Activated CD8-positive, alpha-beta memory T cell treated with anti-CD3 and anti-CD28 coated beads for 1 hour (primary cell): ENCODE data around the gene PCSK5.
"Not testable (repeated sequence)": the region's sequence is repeated elsewhere in the genome, so short reads cannot be mapped to it uniquely, and the experiment has no call there.

Experiments
- DNase-seq, 2 donors: peaks; one replicate each; pipeline ENCODE4 v3.0.0-alpha.2; 2020; ENCODE audit warnings: low read depth in 1 of 2; ENCODE audit errors: extremely low read depth in 1 of 2

Gene PCSK5

GRCh38 chr9:75889577-75889976 is 896 bp upstream of the PCSK5 start:
- DNase-seq = no peak

- DNase-seq = no peak
Observed at GRCh38 chr9:75889977-75890471, 449 bp upstream of the PCSK5 start.

DNA sequence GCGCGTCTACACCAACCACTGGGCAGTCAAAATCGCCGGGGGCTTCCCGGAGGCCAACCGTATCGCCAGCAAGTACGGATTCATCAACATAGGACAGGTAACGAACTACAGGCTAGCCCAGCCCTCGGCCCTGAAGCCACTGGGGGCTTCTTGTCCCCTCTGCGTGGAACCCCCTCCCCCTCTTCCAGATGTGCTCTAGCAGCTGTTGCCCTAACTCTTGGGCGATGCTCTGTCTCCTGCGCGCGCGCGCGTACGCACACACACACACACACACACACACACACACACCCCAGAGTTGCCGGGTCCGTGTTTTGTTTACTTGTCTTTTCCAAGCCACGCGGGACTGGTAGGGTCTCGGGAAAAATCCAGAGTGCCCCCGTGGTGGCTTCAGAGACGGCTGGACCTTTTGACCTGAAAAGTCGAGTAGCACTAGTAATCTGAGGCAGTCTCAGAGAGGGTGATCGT is 836 bp downstream of the PCSK5 start:
- DNase-seq = no peak

- DNase-seq = no peak
Observed at GRCh38 chr9:75891771-75892215, 1.3 kb downstream of the PCSK5 start.

DNA sequence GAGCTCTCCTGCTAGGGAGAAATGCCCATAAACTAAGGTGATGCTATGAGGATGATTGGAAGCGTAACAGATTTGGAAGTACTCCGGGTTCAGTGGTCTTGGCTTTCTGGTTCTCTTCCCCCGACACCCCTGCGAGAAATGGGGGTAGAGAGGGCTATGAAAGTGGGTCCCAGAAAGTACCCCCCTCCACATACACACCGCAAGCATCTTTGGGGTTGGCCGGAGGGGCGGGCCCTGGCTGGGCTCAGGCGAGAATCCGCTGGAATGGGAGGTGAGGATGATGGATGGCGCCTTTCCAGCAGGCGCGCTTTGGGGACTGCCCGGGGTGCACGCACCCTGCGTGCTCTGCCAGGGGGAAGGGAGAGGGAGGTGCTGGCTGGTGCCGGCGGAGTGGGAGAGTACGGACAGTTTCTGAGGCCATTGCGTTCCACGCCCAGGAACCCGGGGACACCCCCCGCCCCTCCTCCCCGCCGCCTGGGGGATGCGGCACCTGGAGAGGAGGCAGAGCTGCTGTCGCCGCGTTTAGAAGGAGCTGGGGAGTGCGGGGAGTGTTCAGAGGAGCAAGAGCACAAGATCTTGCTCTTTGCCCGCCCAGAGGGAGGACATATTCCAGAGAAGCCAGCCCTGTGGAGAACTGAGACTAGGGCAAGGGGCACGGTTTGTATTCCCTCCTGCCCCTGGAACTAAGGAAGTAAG is 1.9 kb downstream of the PCSK5 start:
- DNase-seq = no peak

GRCh38 chr9:75893106-75893505 is 2.6 kb downstream of the PCSK5 start:
- DNase-seq = no peak

DNA sequence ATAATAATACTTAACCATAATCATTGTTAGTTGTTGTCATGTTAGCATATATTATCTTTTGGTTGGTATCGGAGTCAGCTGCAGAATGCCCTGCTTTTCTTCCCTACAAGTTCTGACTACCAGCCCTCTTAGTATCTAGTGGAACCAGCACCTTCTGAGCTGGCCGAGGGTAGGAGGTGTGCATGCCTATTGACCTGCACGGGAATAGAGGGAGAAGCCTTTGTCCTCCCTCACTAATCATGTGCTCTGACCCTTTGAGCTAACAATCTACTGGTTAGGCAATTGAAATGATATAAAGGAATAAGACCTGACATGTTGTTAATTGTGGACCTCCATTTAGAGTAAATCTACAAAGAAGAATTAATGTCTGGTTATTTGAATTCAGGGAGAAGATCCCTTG is 4.1 kb downstream of the PCSK5 start:
- no peak for DNase-seq

GRCh38 chr9:75895112-75895511 is 4.6 kb downstream of the PCSK5 start:
- DNase-seq = no peak

GRCh38 chr9:75896193-75896592 is 5.7 kb downstream of the PCSK5 start:
- no peak for DNase-seq

GRCh38 chr9:75900893-75901524 is 10.5 kb downstream of the PCSK5 start:
- not testable (repeated sequence) for DNase-seq

GRCh38 chr9:75903785-75904360 is 13.4 kb downstream of the PCSK5 start:
- DNase-seq = no peak

- DNase-seq = no peak
Observed at GRCh38 chr9:75904364-75904763, 13.9 kb downstream of the PCSK5 start.

DNA sequence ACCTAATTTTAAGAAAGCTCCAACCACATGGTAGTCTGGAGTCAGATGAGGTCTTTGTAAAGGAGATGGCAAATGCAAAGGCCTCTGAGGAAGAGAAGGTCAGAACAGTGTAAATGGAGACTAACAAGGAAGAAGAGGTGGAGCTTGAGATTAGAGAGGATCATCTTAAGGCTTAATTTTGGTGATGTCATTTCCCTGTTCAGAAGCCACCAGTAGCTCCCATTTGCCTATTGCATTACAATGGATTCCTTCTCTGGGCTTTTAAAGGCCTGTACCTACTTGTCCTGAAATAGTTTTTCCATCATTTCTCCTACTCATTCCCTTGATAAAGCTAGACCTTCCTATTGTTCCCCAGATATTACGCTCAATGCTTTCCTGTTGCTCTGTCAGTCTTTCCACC is 16.1 kb downstream of the PCSK5 start:
- no peak for DNase-seq

DNA sequence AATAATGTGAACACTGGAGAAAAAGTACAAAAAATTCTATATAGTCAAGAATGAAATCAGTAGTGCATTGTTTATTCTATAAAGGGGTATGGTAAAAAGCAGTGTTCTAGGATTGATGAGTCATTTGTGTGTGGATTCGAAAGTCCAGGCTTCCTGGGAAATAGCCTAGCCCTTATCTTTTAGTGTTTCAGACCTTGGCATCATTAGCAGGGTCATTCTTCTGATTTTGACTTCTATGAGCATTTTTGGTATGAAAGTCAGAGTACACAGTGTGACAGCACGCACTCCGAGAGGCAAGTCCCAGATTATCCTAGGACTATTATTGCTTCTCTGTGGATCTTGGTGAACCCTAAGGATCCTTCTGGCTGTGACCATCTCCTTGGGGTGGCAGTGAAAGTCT is 16.9 kb downstream of the PCSK5 start:
- DNase-seq = no peak

DNA sequence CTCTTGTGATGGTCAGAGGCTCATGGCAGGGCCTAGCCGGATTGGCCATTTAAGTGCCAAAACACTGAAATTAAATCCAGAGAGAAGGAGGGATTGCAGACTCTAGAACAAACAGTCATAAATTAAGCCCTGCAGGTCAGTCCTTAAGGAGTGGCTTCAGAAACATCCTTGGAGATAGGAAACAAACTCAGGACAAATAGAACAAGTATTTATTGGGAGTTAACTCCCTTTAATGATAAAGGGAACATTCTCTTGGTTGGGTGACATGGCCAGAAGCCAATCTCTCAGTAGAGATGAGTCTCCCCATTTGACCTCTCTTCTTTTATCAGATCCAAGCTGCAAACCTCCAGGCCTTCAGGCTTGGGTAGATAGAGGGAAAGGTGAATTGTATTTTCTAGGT is 17.4 kb downstream of the PCSK5 start:
- DNase-seq = no peak

DNA sequence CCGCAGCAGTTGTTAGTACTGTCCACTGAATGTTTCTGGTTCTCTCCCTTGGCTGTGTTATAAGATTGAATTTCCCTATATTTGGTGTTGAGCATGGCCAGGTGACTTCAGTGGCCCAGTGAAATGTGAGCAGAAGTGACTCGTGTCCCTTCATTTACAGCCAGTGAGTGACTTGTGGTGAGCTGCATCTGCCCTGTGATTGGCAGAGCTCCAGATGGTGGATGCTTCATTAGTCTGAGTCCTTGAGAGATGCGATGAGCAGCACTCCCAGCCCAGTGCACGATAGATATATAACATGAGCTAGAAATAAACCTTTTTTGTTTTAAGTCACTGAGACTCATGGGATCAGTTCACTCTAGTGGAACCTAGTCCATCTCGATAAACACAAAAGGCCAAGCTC is 19.3 kb downstream of the PCSK5 start:
- no peak for DNase-seq

DNA sequence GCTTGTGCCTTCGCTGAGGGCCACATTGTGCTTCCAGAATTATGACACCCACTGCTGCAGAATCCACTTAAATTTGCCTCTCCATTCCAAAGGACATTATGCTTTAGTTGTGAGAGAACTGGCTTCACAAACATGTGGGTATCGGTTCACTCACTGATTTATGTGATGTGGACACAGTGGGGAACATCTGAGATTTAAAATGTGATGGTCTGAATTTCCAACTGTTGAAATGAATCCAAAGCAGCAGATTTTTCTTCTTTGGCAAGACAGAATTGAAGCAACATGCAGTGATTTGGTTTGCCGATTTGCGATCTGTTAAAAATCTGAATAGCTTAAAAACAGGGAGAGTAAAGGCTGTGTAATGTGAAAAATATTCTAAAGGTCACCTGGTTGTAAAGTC is 20.3 kb downstream of the PCSK5 start:
- DNase-seq = no peak

- DNase-seq = no peak
Observed at GRCh38 chr9:75911390-75911789, 20.9 kb downstream of the PCSK5 start.

DNA sequence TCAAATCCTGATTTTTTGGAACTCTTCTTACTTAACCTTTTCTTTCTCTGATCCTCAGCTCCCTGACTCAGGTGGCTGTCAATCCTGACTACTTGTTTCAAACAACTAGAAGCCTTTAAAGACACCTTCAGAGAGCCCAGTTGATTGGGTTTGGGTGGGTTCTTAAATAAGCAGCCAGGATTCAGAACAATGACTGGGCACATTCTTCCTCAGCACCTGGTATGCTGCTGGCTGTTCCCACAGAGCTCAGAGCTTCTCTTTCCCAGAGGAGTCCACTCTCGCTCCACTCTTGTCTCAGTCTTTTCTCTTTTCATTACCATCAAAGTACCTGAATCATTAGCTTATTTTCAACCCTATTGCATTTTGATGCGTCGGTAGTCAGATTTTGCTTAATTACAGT is 22.5 kb downstream of the PCSK5 start:
- no peak for DNase-seq

- no peak for DNase-seq
Observed at GRCh38 chr9:75914002-75914401, 23.5 kb downstream of the PCSK5 start.

GRCh38 chr9:75914883-75915452 is 24.5 kb downstream of the PCSK5 start:
- DNase-seq = no peak

GRCh38 chr9:75918154-75918553 is 27.7 kb downstream of the PCSK5 start:
- no peak for DNase-seq
